NOMO-1 treated with DMSO at 0.1 percent for 48 hours (cell line): ENCODE data around the gene HSD11B1L.
"Not testable (repeated sequence)": the region's sequence is repeated elsewhere in the genome, so short reads cannot be mapped to it uniquely, and the experiment has no call there.

Source experiments
- DNase-seq: peaks from one replicate; lab custom pipeline; 2025; ENCODE audit not compliant: unreplicated experiment; lab: John Stamatoyannopoulos, UW

The HSD11B1L gene

DNA sequence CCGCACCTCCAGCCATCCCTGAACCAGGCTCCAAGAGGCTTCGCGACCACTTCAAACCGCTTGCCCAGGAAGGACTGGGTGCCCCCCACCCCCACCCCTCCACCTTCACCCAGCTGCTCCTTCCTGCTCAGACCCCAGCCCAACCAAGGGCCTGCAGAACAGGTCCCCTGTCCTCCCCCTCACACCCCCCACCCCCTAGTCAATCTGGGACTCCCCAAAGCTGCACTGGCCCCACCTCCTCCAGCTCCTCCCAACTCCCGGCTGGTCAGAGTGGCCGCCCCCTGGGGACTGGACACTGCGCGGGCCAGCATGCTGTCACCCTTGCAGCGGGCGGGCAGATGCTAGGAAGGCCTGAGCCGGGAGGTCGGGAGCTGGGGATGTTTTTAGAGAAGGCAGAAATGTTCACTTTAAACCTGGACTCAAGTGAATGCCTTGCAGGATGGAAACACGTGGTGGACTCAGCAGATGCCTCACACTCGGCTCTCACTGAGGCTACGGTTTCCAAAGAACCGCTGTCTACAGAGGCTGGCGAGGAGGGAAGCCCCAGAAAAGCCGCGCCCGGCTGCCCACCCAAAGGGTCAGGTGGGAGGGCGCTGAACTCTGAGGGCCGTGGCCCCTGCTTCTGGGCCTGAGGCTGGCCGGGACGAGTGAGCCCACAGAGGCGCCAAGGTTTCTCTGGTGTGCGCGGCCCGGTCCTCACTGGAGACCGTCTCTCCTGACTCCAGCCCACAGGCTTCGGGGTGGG lies 17.2 kb downstream of the HSD11B1L start:
- no peak for DNase-seq

DNA sequence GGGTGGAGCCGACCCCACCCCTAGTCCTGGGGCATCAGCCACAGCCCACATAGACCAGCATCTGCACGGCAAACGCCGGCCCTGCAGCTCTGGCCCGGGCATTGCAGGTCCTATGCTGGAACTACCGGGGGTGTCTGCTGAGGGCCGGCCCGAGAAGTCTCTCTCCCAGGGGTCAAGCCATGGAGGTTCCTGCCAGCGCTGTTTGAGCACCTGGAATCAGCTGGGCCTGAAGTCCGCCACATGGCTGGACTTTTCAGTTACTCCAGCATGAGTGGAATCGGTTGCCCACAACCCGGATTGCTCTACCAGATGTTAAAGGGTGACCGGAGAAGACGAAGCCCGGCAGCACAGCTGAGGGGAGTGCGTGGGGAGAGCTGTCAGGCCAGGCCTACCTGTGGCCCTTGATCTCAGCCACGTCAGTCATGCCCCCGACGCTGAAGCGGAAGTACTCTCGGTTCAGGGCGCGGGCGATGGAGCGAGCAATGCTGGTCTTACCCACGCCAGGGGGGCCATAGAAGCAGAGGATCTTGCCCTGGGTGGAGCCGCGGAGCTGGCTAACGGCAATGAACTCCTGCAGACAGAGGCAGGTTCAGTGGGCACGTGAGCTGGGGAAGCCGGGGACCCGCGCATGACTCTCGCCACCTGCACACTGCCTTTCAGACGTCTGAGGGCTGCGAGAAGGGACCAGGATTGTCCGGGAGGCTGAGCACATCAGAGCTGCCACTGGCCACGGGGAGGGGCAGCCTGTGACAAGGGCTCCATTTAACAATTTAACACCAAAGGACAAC lies 18.0 kb downstream of the HSD11B1L start:
- no peak for DNase-seq

DNA sequence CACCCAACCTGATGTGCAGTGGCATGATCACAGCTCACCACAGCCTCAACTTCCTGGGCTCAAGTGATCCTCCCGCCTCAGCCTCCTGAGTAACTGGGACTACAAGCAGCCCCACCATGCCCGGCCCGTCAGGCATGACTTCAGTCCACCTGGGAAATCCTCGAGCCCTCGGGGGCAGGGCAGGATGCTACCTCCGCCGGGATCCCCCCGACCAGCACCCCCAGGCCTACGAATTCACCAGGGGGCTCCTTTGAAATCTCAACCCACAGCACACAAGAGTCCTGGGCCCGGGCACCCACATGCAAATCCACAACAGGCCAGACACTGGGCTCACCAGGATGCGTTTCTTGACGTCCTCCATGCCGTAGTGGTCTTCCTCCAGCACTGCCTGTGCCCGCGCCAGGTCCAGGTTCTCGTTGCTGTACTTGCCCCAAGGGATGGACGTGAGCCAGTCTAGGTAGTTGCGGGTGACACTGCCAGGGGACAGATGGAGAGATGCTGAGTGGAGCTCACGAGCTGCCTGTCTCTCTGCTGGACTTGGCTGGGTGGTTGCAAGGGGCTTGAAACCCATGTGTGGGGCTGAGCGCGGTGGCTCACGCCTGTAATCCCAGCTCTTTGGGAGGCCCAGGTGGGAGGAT lies 19.7 kb downstream of the HSD11B1L start:
- no peak for DNase-seq

DNA sequence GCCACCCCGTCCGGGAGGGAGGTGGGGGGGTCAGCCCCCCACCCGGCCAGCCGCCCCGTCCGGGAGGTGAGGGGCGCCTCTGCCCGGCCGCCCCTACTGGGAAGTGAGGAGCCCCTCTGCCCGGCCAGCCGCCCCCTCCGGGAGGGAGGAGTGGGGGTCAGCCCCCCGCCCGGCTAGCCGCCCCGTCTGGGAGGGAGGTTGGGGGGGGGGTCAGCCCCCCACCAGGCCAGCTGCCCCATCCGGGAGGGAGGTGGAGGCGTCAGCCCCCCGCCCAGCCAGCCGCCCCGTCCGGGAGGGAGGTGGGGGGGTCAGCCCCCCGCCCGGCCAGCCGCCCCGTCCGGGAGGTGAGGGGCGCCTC lies 21.2 kb downstream of the HSD11B1L start:
- not testable (repeated sequence) for DNase-seq

DNA sequence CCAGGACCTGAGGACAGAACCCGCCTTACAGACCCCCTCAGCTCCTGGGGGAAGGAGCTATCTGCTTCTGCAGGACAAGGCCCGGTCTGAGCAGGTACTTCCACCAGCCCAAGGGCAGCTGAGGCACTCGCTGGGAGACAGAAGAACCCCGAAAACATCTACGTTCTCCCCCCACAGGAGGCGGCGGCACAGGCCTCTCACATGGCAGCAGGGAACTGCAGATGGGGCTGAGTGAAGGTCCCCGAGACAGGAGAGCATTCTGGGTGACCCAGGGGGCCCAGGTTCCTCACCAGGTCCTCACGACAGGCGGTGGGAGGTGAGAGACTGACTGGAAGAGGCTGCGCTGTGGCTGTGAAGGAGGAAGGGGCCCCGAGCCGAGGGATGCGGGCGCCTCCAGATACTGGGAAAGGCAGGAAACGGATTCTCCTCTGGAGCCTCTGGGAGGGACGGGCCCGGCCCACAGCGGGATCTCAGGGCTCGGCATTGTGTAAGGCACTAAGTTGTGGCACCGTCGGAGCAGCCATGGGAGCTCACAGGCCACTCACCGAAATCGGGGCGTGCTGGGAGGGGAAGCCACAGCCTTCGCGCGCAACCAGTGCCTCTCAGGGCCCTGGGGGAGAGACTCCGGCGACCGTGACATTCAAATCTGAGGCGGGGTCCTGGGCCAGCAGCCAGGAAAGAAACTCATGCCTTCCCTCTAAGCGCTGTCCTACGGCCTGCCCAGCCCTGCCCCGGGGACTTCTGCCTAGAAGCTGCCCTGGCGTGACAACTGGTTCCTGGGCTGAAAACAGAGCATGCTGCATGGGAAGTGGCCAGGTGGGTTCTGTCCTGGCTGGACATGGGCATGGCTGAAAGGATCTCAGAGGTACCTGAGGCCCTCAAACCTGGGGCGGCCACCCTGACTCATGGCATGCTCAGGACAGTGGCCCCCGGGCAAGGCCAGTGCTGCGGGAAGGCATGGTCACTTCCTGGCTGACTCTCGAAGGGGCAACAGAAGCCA lies 23.3 kb downstream of the HSD11B1L start:
- no peak for DNase-seq

GRCh38 chr19:5705552-5705951 lies 24.7 kb downstream of the HSD11B1L start:
- DNase-seq, result no peak

GRCh38 chr19:5706876-5707573 lies 26.2 kb downstream of the HSD11B1L start:
- DNase-seq, result no peak

- DNase-seq, result no peak
Measured at GRCh38 chr19:5707576-5708575, 27.0 kb downstream of the HSD11B1L start.

DNA sequence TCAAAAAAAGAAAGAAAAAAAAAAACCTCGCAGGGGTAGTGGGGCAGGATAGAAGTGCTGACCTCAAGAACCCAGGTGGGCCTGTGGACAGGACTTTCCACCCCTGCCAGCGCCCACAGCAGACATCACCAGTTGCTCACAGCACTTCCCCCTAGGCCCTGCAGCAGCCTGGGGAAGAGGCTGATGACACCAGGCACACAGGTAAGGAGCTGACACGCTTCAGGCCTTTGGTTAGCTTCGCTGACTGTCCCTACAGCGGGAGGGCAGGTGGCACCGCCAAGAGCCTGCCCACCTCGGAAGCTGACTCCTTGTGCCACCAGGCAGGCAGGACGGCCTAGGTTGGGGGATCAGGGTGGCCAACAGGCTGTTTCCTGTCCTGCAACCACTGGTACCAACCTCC lies 30.2 kb downstream of the HSD11B1L start:
- DNase-seq, result no peak

DNA sequence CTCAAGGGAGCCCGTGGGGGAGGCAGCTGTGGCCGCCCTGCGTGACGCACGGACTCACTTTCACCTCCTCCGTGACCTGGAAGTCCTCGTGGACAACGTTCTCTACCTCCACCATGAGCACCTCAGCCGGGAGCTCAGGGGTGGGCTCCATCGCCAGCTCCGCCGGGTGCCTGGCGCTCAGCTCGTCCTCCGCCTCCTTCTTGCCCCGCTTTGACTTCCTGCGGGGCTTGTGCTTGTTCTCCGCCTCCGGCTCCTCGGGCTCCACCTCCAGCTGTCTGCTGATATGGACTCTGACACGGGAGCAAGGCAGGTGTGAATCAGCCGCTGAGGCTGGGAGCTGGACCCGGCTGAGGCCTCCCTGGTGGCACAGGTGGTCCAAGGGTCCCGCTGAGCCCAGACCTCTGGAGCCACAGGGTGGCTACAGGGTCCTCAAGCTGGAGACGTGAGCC lies 30.9 kb downstream of the HSD11B1L start:
- no peak for DNase-seq

- no peak for DNase-seq
Measured at GRCh38 chr19:5713228-5713627, 32.4 kb downstream of the HSD11B1L start.

DNA sequence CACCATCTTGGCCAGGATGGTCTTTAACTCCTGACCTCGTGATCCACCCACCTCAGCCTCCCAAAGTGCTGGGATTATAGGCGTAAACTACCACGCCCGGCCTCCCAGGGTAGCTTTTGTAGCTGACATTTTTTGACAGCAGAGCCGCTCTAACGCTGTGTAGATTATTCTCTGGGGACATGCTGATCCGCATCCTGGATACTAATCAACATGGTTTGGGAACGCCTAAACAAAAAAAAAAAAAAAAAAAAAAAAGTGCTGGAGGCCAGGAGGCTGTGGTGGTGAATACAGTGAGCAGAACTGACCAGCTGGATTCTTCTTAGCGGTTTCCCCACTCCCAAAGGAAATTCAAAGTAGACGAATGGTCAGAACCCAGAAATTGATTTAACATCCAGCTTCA lies 34.0 kb downstream of the HSD11B1L start:
- no peak for DNase-seq

DNA sequence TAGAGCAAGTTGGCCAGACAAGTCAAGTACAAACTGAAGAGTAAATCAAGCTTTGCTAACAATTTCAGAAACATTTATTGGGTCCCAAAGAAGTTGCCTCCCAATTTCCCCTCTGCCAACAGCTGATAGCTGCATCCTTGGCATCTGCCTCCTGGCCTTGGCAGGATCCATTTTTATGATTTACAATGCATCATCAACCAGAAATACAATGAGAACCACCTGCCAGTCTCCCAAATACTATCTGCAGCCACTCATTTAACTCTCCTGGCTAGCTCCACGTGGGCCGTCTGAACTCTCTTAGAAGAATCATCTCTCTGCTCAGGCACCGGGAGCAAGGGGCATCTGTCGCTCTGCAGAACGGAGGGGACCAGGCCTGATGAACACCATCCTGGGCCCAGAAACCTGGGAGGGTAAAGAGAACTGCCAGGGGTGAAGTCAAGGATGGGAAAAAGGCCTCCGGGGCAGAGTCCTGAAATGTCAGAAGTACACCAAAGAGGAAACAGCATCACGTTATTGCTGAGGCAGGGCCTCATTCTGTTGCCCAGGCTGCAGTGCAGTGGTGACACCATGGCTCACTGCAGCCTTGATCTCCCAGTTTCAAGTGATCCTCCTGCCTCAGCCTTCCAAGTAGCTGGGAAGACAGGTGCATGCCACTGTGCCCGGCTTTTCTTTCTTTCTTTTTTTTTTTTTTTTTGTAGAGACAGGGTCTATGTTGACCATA lies 36.5 kb downstream of the HSD11B1L start:
- no peak for DNase-seq

GRCh38 chr19:5718037-5718578 lies 37.3 kb downstream of the HSD11B1L start:
- DNase-seq, result no peak

GRCh38 chr19:5718579-5719273 lies 37.9 kb downstream of the HSD11B1L start:
- peak; percentile 62 for DNase-seq

- DNase-seq, result no peak
Measured at GRCh38 chr19:5719274-5719960, 38.6 kb downstream of the HSD11B1L start.
